Measurements from ENCODE around the gene OSBPL10.
"Not testable (repeated sequence)": the region's sequence is repeated elsewhere in the genome, so short reads cannot be mapped to it uniquely, and the experiment has no call there.

GRCh38 chr3:31995026-31995425 lies 14.0 kb upstream of the OSBPL10 start:
- not testable (repeated sequence) for TF ChIP-seq CTCF (conservative IDR thresholded peaks at IDR 0.05 in 1 of 2, IDR thresholded peaks at IDR 0.05 in 1 of 2; ENCODE audit: extremely low read depth in 1 of 2, insufficient read depth in 1 of 2, low read depth in 1 of 2, low read length in 2 of 2); EZH2 (IDR thresholded peaks at IDR 0.05; ENCODE audit: borderline replicate concordance, low read length)

Data from mammary epithelial cell (primary cell).